D721Med (cell line): ENCODE data around the gene TRPC4.

Source experiments
- DNase-seq: peaks from one replicate; pipeline ENCODE4 v3.0.0; 2011; ENCODE audit warnings: low spot score; ENCODE audit not compliant: insufficient read length
- FAIRE-seq: peaks from 2 replicates; lab custom pipeline; 2011; peaks lifted over from hg19 to GRCh38; lab: Jason Lieb, UNC
- TF ChIP-seq, protein P1 (sequence below): IDR thresholded peaks from 2 replicates; pipeline ENCODE4 v1.5.1; 2012; ENCODE audit warnings: mild to moderate bottlenecking, control low read depth; ENCODE audit not compliant: insufficient read depth; ENCODE audit errors: missing control alignments

Gene TRPC4

DNA sequence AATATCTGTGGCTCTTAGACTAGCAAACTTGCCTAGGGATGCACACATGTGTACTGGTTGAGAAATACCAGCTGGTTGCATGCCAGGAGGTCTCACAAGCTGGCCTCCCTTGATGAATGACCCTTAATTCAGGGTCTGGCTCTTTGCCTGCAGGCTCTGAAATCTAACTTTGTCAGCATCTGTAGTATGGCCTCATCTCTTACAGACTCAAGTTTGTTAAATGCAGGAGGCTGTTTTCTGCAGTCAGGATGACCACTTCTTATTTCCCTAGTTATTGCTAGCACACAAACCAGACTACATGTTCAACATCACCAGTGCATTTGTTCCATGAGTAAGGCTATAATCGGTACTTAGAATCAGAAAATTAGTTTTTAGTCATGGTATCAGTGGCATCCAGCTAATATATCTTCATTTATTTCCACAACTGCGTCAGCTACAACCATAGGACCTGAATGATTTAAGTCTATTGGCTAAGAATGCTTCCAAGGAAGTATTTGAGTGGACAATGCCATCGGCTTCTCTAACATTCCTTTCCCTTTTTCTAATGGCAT lies 247.7 kb downstream of the TRPC4 start:
- TF ChIP-seq, protein P1, sequence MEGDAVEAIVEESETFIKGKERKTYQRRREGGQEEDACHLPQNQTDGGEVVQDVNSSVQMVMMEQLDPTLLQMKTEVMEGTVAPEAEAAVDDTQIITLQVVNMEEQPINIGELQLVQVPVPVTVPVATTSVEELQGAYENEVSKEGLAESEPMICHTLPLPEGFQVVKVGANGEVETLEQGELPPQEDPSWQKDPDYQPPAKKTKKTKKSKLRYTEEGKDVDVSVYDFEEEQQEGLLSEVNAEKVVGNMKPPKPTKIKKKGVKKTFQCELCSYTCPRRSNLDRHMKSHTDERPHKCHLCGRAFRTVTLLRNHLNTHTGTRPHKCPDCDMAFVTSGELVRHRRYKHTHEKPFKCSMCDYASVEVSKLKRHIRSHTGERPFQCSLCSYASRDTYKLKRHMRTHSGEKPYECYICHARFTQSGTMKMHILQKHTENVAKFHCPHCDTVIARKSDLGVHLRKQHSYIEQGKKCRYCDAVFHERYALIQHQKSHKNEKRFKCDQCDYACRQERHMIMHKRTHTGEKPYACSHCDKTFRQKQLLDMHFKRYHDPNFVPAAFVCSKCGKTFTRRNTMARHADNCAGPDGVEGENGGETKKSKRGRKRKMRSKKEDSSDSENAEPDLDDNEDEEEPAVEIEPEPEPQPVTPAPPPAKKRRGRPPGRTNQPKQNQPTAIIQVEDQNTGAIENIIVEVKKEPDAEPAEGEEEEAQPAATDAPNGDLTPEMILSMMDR = no peak
- FAIRE-seq (no peak), DNase-seq (no peak)

DNA sequence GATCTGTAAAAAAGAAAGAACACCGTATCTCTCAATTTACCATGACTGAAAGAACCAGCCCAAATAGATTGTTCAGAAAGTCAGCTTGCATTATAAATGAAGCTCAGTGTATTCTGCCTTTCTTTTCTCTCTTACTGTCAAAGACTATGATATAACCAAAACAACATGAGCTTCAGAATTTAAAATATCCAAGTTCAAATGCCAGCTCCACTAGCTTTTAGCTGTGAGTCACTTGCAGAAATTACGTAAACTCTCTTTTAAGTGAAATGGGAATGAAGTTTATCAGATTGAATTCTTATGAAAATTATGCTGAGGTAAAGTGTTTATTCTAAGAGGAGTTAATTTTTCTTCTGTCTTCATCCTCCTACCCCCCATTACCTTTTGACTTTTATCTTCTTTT lies 251.0 kb downstream of the TRPC4 start:
- no peak for DNase-seq
- no peak for FAIRE-seq
- TF ChIP-seq, protein P1 = no peak

DNA sequence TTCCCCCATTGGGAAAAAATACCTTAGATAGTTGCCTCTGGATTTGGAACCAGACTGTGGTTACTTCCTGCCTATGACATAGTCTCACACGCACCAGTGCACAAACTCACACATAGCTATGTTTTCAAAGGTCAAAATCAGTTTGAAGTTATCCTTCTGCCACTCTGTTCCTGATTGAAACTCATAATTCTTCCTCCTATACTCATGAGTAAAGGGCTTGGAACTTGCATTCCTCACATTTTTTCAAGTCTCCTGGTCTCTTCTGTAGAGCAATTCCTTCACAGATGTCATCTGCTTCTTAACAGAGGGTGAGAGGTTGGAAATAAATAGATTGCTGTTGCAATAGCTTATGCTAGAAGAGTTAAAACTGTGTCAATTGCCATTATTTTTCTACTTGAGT lies 252.4 kb downstream of the TRPC4 start:
- DNase-seq (no peak), FAIRE-seq (no peak)
- TF ChIP-seq, protein P1 = no peak

DNA sequence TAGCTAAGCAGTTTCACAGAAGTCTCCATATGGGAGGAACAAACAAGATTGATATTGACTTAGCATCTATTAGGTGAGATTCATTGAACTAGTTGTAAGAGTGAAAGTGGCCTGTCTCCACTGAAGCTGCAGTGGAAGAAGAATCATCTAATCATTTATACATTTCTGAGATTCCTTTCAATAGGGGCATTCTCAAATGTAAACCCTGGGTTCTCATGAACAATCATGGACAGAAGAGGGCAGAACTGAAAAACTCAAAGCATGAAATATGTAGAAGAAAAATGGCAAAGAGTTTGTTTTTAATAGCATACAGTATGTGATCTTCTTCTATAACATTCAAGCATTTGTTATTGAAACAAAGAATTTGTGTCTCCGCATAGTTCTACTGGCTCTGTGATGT lies 253.4 kb downstream of the TRPC4 start:
- FAIRE-seq = no peak
- TF ChIP-seq, protein P1 = no peak

DNA sequence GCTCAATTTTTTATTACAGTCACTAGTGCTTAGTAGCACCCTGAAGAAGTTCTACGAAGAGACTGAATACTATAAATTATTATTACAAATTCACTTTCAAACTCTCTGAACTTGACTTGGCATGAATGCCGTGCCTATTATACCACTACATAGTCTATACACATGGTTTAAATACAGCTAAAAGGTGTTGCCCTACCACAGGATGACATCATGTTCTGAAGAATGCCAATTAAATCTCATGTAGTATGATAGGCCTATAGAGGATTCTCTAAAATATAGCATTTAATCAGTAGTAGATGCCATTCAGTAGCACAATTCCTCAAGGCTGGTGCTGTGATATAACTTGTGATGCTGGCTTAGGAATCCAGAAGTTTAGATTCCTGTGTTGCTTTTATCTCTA lies 254.3 kb downstream of the TRPC4 start:
- no peak for DNase-seq
- no peak for FAIRE-seq
- TF ChIP-seq, protein P1 = no peak

More for the DNA sequence above, 253.4 kb downstream of the TRPC4 start:
- DNase-seq = no peak

DNA sequence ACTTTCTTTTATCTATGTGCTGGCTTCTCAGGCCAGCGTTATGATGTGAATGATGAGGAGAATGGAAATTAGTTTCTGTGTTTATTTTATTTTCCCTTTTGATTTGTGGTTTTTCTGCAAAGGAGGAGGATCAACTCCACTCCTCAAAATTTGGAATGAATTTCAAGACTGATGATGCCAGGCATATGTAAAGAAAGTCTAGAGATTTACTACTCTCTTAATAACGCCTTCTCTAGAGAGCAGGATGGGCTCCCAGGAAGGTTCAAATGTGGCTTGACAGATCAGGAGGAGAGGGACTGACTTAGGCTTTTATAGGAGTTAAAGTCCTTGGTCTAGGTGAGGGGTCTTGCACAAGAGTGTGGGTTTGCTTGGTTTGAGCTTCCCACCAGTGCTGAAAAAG lies 255.9 kb downstream of the TRPC4 start:
- DNase-seq = no peak
- no peak for FAIRE-seq
- TF ChIP-seq, protein P1 = no peak

DNA sequence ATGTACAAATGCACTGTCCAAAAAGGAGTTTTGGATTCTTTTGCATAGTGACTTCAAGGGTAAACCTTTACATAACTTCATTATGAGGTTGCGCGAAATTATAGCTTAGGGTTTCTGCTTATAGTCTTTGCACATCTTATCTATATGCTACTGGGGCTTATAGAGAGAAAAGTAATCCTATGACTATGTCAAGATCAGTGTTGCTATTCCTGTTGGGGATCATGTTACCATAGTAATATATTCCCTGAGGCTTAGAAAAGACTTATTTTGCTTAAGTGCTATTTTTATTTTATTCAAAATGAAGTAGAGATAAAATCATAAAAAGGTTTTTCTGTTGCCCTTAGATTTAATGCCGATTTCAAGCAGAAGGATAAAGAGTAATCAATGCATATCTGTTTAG lies 256.3 kb downstream of the TRPC4 start:
- FAIRE-seq (no peak), DNase-seq (no peak)
- TF ChIP-seq, protein P1 = no peak
